HG03460 (cell line): ENCODE data around the gene MAGEA2.
"Not testable (repeated sequence)": the region's sequence is repeated elsewhere in the genome, so short reads cannot be mapped to it uniquely, and the experiment has no call there.

ENCODE experiments used
- ATAC-seq: cut with Tn5 transposase; IDR thresholded peaks from one replicate; pipeline ENCODE4 v1.9.1; 2021; ENCODE audit not compliant: unreplicated experiment

The MAGEA2 gene

GRCh38 chrX:152753686-152754650, at the start of gene MAGEA2:
Gene MAGEA2, minus strand, starts transcription at chrX:152753842. Its CDS starts 2,479 bp downstream, at chrX:152751363.
- ATAC-seq: not testable (repeated sequence)

GRCh38 chrX:152798945-152799344, 45.3 kb upstream of the MAGEA2 start:
- no peak for ATAC-seq

- ATAC-seq: not testable (repeated sequence)
Observed at GRCh38 chrX:152787062-152787461, 33.4 kb upstream of the MAGEA2 start.

- not testable (repeated sequence) for ATAC-seq
Observed at GRCh38 chrX:152769549-152770289, 16.1 kb upstream of the MAGEA2 start, which contains the start of gene MAGEA6. Gene MAGEA6, minus strand, starts transcription at chrX:152769689. Its CDS starts 2,039 bp downstream, at chrX:152767650.

GRCh38 chrX:152766562-152766961, 12.9 kb upstream of the MAGEA2 start:
- not testable (repeated sequence) for ATAC-seq

- not testable (repeated sequence) for ATAC-seq
Observed at GRCh38 chrX:152761582-152761981, 7.9 kb upstream of the MAGEA2 start.

GRCh38 chrX:152759544-152759943, 5.9 kb upstream of the MAGEA2 start:
- not testable (repeated sequence) for ATAC-seq

- ATAC-seq: not testable (repeated sequence)
Observed at GRCh38 chrX:152758918-152759317, 5.3 kb upstream of the MAGEA2 start, which contains the start of gene CSAG3. Gene CSAG3, plus strand, starts transcription at chrX:152759218.

- not testable (repeated sequence) for ATAC-seq
Observed at GRCh38 chrX:152754871-152755270, 1.2 kb upstream of the MAGEA2 start.

- no peak for ATAC-seq
Observed at GRCh38 chrX:152738560-152738959, 15.1 kb downstream of the MAGEA2 start.

GRCh38 chrX:152736528-152736927, 17.1 kb downstream of the MAGEA2 start:
- ATAC-seq: not testable (repeated sequence)

GRCh38 chrX:152735860-152736511, 17.7 kb downstream of the MAGEA2 start:
- no peak for ATAC-seq

- ATAC-seq: no peak
Observed at GRCh38 chrX:152735101-152735500, 18.5 kb downstream of the MAGEA2 start.

GRCh38 chrX:152734143-152734858, 19.3 kb downstream of the MAGEA2 start:
- ATAC-seq: not testable (repeated sequence)

- ATAC-seq: no peak
Observed at GRCh38 chrX:152733261-152733975, 20.2 kb downstream of the MAGEA2 start, which contains the start of the genes CSAG1 and MAGEA12. Gene CSAG1, minus strand, starts transcription at chrX:152733721. Its CDS starts 1,261 bp downstream, at chrX:152732460. Gene MAGEA12, plus strand, starts transcription at chrX:152733757. Its CDS starts 2,405 bp downstream, at chrX:152736162.

GRCh38 chrX:152725409-152725808, 28.2 kb downstream of the MAGEA2 start:
- no peak for ATAC-seq

- ATAC-seq: not testable (repeated sequence)
Observed at GRCh38 chrX:152713815-152714787, 39.5 kb downstream of the MAGEA2 start, which contains the start of gene MAGEA2B. Gene MAGEA2B, plus strand, starts transcription at chrX:152714628. Its CDS starts 2,479 bp downstream, at chrX:152717107.

GRCh38 chrX:152713195-152713594, 40.4 kb downstream of the MAGEA2 start:
- ATAC-seq: not testable (repeated sequence)
